Measurements from ENCODE around the gene FARS2.

Gene FARS2

DNA sequence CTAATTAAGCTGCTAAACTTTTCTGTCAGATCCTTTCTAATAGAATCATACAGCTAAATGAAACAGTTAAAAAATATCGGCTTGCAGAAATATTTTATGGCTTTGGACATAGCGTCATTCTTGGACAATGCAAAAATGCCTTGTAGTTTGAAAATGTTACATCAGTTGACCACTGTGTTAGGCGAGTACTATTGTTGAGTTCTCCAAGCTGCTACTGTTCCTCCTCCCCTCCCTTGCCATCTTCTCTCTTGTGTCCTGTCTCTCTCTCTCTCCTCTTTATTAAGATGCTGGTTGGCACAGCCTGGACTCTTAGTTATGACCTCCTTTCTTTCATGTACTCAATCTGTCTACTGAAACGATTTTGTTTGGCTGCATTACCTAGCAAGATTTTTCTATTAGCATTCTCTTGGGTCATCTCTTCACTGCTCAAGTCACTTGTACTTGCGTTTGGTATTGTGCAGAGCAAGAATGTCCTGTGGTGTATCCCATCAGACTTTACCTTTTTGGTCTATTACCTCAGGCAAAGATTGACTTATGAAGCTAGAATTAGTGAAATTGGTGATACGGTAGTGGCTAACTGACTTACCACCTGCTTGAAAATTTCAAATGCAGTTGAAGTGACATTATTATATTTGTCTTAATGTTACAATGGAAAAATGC lies 127.9 kb downstream of the FARS2 start:
- Mint-ChIP-seq H3K4me3 (no peak overlapping the region), H3K9me3 (no peaks in the 10 kb centered on the region), H3K36me3 (no peaks in the 10 kb centered on the region), H3K4me1 (peaks cover 17% of the 10 kb centered on the region), H3K27ac (no peak overlapping the region), H3K27me3 (no peaks in the 10 kb centered on the region)
- ATAC-seq: no peak

DNA sequence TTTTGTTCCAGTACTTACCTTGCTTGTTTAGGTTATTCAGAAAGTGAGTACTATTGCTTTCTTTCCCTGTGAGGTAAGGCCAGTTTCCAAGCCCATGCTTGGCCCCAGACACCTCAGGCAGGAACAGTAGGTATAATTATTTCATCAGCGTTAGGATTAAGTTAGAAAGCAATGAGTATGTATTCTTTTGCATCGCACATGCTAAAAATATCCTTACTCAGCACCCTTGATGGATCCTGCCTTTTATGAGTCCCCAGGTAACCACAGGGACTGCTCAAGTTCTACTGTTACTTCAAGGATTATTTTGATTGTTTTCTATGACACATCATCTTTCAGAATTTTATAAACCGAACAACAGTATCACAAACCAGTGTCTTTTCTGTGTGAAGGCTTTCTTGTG lies 128.9 kb downstream of the FARS2 start:
- Mint-ChIP-seq H3K27me3 (no peaks in the 10 kb centered on the region), H3K4me3 (no peak overlapping the region), H3K36me3 (no peaks in the 10 kb centered on the region), H3K27ac (no peak overlapping the region), H3K9me3 (no peaks in the 10 kb centered on the region), H3K4me1 (peaks cover 17% of the 10 kb centered on the region)
- no peak for ATAC-seq

DNA sequence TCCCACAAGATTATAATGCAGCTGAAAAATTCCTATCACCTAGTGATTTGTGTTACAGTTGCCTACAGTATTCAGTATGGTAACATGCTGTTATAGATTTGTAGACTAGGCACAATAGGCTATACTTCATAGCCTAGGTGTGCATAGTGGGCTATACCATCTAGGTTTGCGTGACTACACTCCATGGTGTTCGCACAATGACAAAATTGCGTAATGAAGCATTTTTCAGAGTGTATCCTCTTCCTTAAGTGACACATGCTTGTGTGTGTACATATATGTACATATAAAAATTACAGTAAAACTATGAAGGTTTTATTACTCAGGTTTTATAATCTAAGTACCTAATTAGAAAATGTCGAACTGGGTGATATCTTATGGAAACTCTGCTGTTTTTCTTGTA lies 133.0 kb downstream of the FARS2 start:
- Mint-ChIP-seq H3K9me3 (no peaks in the 10 kb centered on the region), H3K4me1 (peaks cover 24% of the 10 kb centered on the region), H3K27ac (no peak overlapping the region), H3K36me3 (no peaks in the 10 kb centered on the region), H3K4me3 (no peak overlapping the region), H3K27me3 (no peaks in the 10 kb centered on the region)
- ATAC-seq: no peak

DNA sequence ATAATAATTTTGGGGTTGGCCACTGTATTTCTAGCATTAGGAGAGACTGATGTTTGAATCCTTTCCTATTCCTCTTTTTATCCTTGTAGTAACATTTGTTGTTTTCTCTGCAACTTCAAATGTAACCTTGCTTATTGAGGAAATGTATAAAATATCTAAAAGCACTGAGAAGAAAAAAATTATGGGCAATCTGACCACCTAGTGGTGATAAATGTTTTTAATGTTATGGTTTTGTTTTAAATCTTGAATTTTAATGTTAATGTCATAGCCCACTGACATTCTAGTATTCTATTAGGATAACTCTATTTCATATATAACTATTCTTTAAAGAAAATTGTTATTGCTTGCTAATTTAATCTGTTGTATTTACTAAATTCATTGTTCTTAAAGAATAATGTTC lies 134.4 kb downstream of the FARS2 start:
- ATAC-seq: no peak
- Mint-ChIP-seq H3K4me1 (peaks cover 33% of the 10 kb centered on the region), H3K4me3 (no peak overlapping the region), H3K9me3 (no peaks in the 10 kb centered on the region), H3K36me3 (no peaks in the 10 kb centered on the region), H3K27ac (no peak overlapping the region), H3K27me3 (no peaks in the 10 kb centered on the region)

DNA sequence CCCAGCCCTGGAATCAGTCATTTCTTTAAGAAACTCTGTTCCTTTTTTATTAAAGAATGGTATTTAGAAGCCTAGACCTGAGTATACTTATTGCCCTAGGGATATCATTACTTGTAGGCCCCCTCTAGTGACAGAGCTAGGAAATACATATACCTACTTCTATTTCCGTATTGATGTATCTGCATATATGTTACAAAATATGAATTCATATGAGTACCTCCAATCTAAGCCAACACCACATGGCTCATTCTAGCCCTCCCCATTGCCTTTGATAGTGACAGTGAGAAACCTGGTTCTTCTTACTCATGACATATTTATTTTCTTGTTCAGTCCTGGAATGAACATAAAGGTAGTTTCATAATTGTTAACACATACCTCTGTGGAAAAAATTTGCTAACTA lies 137.2 kb downstream of the FARS2 start:
- H3K4me1 Mint-ChIP-seq: peaks cover 26% of the 10 kb centered on the region
- ATAC-seq: peak; percentile 67
- H3K27ac Mint-ChIP-seq: no peak overlapping the region
- no peak overlapping the region for H3K4me3 Mint-ChIP-seq
- no peaks in the 10 kb centered on the region for H3K9me3 Mint-ChIP-seq
- no peaks in the 10 kb centered on the region for H3K27me3 Mint-ChIP-seq
- H3K36me3 Mint-ChIP-seq: no peaks in the 10 kb centered on the region

DNA sequence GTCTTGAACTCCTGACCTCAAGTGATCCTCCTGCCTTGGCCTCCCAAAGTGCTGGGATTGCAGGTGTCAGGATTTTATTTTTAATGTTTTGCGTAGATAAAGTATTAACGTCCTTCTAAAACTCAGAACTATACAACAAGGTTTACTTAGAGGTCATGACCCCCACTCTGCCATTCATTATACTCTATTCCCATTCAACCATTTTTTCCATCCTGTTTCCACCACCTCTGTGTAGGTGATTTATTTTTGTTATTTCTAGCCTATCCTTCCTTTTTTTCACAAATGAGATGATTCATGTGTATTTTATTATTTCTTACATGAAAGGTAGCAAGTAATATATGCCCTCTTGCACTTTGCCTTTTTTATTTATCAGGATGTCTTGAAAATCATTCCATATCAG lies 138.1 kb downstream of the FARS2 start:
- Mint-ChIP-seq H3K27me3 (no peaks in the 10 kb centered on the region), H3K27ac (no peak overlapping the region), H3K4me3 (no peak overlapping the region), H3K36me3 (no peaks in the 10 kb centered on the region), H3K4me1 (peaks cover 26% of the 10 kb centered on the region), H3K9me3 (no peaks in the 10 kb centered on the region)
- ATAC-seq: no peak

DNA sequence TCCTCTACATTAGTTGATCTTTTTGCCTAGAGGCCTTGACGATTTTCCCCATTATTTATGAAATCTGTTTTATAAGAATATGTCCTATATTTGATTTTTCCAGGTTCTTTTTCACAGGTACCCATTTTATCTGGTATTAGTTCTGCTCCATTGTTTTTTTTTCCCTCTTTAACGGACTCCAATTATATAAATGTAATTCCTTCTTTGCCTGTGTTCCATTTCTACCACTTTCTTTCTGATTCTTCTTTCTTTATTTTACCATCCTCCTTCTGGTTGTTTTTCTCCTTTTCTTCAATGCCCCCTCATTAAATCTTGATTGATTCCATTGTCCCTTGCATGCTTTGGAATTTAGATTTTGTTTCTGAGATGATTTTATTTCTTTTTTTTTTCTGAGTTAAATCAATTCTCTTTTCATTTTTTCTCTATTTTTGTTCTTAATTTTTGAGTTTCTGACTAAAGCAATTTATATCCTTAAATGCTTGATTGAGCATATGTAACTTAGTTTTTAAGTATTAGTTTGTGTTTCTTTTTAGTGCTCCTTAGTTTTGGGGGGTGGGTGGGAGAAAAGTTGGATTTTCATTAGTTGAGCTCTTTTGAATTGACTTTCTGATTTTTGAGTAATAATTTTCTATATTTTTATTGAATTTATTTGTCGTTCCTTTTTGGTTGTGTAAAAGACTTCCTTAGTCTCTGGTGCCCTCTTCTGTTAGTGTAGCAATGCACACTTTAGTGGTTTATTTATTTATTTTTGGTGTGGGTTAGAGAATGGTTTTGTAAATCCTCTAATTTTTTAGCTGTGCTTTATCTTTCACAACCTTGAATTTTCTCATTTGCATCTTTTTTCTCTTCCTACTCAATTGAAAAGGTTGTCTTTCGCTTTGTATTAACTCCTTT lies 140.8 kb downstream of the FARS2 start:
- H3K27me3 Mint-ChIP-seq: no peaks in the 10 kb centered on the region
- peaks cover 26% of the 10 kb centered on the region for H3K4me1 Mint-ChIP-seq
- no peaks in the 10 kb centered on the region for H3K36me3 Mint-ChIP-seq

DNA sequence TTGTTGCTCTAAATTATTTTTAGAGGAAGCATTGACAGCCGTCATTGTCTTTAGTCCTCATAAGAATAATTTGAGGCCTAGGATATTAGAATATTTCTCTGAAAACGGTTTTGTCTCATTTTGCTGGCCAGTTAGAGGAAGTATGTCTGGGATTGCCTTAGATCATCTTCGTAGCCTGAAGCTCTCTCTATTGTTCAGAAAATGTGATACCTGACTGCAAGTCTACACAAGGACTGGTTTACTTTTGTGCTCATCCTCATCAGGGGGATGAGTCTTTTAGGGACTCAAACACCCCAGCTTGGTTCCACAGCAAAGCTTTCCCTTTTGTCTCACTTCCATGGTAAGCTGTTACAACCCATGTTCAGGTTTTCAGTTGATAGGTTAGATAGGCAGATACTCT lies 141.8 kb downstream of the FARS2 start:
- Mint-ChIP-seq H3K4me3 (no peak overlapping the region), H3K27me3 (no peaks in the 10 kb centered on the region), H3K36me3 (peaks cover 3% of the 10 kb centered on the region), H3K4me1 (peaks cover 26% of the 10 kb centered on the region), H3K27ac (no peak overlapping the region), H3K9me3 (no peaks in the 10 kb centered on the region)
- no peak for ATAC-seq

More for the DNA sequence above, 140.8 kb downstream of the FARS2 start:
- no peak for ATAC-seq
- Mint-ChIP-seq H3K4me3 (no peak overlapping the region), H3K9me3 (no peaks in the 10 kb centered on the region), H3K27ac (no peak overlapping the region)

DNA sequence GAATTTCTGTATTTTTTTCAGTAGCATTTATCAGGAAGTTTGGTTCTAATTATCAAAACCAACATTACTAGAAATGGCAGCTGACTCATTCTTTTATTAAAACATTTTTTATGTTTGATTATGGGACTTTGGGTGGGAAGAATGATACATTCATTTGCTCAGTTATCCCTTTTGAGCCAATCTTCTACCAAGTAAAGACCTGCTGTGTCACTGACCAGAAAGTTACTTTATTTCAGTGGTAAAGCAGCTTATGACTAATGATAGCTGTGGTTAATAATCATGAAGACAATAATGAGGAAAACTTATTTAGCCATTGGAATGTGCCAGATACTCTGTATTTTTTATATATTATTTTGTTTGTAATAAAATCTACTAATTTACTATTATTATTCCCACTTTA lies 142.3 kb downstream of the FARS2 start:
- H3K27me3 Mint-ChIP-seq: no peaks in the 10 kb centered on the region
- ATAC-seq: no peak
- no peak overlapping the region for H3K4me3 Mint-ChIP-seq
- H3K36me3 Mint-ChIP-seq: peaks cover 8% of the 10 kb centered on the region
- H3K4me1 Mint-ChIP-seq: peaks cover 22% of the 10 kb centered on the region
- H3K27ac Mint-ChIP-seq: no peak overlapping the region
- no peaks in the 10 kb centered on the region for H3K9me3 Mint-ChIP-seq

DNA sequence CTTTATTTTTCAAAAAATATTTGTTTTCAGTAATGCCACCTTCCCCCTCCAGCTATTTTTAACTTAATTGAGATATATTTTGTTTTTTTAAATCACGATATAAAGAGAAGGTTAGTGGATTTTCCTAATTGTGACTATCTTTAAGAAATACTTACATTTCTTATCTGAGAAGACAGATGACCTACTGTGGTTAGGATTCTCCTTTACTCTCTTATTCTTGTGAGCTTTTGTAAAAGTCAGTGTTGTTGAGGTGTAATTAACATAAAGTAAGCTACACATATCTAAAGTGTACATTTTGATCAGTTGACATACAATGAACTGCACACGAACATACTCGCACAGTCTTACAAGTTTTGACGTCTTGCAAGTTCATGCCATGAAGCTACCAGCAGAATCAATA lies 144.7 kb downstream of the FARS2 start:
- H3K4me1 Mint-ChIP-seq: peaks cover 8% of the 10 kb centered on the region
- no peak overlapping the region for H3K4me3 Mint-ChIP-seq
- H3K9me3 Mint-ChIP-seq: no peaks in the 10 kb centered on the region
- no peak for ATAC-seq
- no peak overlapping the region for H3K27ac Mint-ChIP-seq
- peaks cover 17% of the 10 kb centered on the region for H3K36me3 Mint-ChIP-seq
- no peaks in the 10 kb centered on the region for H3K27me3 Mint-ChIP-seq

DNA sequence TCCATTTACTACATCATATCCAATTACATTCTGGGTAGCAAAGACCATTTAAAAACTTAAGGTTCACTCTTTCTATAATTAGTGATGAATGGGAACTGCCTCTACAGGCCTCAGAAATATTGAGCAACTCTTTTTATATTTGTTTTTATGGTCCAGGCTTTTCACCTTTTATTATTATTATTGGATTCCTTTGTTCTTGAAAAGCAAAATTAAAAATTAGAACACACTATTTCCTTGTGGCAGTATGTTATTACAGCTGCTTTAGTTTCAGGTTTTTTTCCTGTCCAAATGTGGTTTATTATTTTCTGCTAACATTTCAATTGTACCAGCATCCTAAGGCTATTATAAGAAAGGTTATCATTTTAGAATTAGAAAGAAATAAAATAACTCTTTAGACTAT lies 150.1 kb downstream of the FARS2 start:
- no peaks in the 10 kb centered on the region for H3K27me3 Mint-ChIP-seq
- no peak for ATAC-seq
- H3K4me1 Mint-ChIP-seq: no peaks in the 10 kb centered on the region

DNA sequence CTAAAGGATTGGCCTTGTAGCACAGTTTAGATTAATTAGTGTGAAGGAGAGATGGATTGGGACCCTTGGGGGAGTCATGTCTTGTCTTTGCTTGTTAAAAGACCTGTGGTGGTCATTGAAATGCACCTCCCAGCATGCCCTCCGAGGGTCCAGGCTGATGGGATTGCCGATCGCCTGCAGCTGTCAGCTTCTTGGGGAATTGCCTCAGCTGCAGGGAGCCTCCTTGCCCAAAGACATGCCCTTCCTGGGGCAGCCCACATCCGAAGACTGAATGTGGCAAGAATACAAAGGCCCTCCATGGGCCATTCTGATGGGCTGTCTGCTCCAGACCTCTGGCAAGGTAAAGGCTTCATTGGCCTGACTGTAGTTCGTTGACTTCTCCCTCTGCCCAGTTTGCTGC lies 150.7 kb downstream of the FARS2 start:
- no peak overlapping the region for H3K27ac Mint-ChIP-seq
- ATAC-seq: no peak
- no peaks in the 10 kb centered on the region for H3K4me1 Mint-ChIP-seq
- no peaks in the 10 kb centered on the region for H3K9me3 Mint-ChIP-seq
- peaks cover 36% of the 10 kb centered on the region for H3K36me3 Mint-ChIP-seq
- no peak overlapping the region for H3K4me3 Mint-ChIP-seq
- H3K27me3 Mint-ChIP-seq: no peaks in the 10 kb centered on the region

More for the DNA sequence above, 150.1 kb downstream of the FARS2 start:
- Mint-ChIP-seq H3K27ac (no peak overlapping the region), H3K4me3 (no peak overlapping the region), H3K9me3 (no peaks in the 10 kb centered on the region), H3K36me3 (peaks cover 35% of the 10 kb centered on the region)

DNA sequence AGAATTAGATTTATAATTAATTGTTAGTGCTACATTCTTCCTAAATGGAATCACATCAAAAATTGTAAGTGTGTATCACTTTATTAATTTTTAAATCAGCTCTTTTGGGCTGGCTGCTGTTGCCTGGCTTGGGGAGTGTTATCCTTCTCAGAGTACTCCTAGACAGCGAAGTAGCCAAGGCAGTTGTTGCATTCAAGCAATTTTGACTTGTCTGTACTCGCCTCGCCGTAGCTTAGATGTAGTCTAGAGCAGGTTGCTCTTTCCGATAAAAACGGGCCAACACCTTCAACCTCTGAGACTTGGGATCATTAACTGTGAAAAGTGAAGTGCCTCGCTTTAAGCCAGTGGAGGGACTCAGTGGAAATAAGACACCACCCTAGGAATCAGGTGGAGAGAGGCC lies 151.3 kb downstream of the FARS2 start:
- ATAC-seq: no peak
- H3K27ac Mint-ChIP-seq: no peak overlapping the region
- no peaks in the 10 kb centered on the region for H3K27me3 Mint-ChIP-seq
- peaks cover 4% of the 10 kb centered on the region for H3K9me3 Mint-ChIP-seq
- H3K4me3 Mint-ChIP-seq: no peak overlapping the region
- no peaks in the 10 kb centered on the region for H3K4me1 Mint-ChIP-seq
- peaks cover 42% of the 10 kb centered on the region for H3K36me3 Mint-ChIP-seq

DNA sequence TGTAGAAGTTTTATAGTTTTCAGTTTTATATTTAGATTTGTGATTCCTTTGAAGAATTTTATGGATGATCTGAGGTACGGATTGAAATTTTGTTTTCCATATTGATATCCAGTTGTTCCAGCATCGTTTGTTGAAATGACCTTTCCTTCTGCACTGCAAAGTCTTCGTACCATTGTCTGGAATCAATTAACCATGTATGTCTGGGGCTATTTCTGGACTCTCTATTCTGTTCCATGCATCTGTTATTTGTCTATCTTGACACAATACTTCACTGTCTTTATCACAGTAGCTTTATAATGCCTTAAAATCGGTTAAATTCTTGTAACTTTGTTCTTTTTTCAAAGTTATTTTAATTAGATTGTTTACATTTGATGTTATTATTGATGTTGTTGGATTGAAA lies 154.9 kb downstream of the FARS2 start:
- H3K36me3 Mint-ChIP-seq: peaks cover 59% of the 10 kb centered on the region
- H3K4me3 Mint-ChIP-seq: no peak overlapping the region
- no peak overlapping the region for H3K27ac Mint-ChIP-seq
- peaks cover 7% of the 10 kb centered on the region for H3K9me3 Mint-ChIP-seq
- ATAC-seq: no peak
- H3K27me3 Mint-ChIP-seq: no peaks in the 10 kb centered on the region
- H3K4me1 Mint-ChIP-seq: no peaks in the 10 kb centered on the region

DNA sequence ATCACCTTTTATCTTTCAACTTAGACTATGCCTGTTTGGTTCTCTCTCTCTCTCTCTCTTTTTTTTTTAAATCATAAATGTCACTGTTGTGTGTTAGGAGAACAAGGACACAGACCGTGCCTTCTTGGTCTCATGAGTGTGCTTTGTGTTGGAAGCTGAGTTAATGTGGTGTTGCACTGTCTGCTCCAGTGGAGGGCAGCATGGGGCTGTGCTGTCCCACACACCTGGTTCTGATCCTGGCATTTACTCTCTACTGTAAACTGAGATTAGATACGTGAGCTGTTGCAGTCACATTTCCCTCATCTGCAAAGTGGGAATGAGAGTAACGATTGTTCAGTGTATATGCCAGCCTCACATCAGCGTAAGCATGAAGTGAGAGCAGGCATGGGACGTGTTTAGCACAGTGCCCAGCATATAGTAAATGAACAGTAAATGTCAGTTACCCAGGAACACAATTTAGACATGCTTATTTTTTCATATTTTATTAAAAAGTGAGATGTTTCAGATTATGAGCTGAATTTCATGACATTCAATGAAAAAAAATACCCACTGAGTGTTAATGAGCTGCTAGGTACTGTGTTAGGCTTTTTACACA lies 161.1 kb downstream of the FARS2 start:
- H3K27me3 Mint-ChIP-seq: no peaks in the 10 kb centered on the region
- H3K4me3 Mint-ChIP-seq: no peak overlapping the region
- peaks cover 12% of the 10 kb centered on the region for H3K4me1 Mint-ChIP-seq
- ATAC-seq: no peak
- peaks cover 49% of the 10 kb centered on the region for H3K36me3 Mint-ChIP-seq
- no peak overlapping the region for H3K27ac Mint-ChIP-seq
- H3K9me3 Mint-ChIP-seq: peaks cover 6% of the 10 kb centered on the region

DNA sequence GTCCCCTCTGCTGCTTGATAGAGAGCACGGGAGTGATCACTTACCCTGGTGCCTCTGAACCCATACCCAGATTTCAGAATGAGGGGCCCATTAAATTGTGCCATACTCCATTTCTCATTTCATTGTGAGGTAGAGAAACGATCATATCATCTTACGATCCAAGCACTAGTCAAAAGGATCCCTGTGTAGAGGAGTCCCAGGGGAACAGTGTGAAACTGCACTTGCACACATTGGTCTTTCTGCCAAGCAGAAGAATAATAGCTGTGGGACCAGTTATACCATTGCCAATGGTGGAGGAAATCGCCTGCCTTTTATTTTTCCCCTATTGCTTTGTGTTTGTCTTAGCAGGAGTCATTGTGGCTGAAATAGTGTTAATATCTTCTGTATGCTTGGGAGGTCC lies 161.9 kb downstream of the FARS2 start:
- Mint-ChIP-seq H3K4me3 (no peak overlapping the region), H3K9me3 (no peaks in the 10 kb centered on the region), H3K4me1 (peaks cover 12% of the 10 kb centered on the region), H3K27ac (no peak overlapping the region), H3K27me3 (no peaks in the 10 kb centered on the region), H3K36me3 (peaks cover 41% of the 10 kb centered on the region)
- no peak for ATAC-seq
